NCI-H510A treated with DMSO at 0.1 percent for 48 hours (cell line): ENCODE results near the gene VIT.

Source experiments
- DNase-seq: peaks from one replicate; lab custom pipeline; 2025; lab: John Stamatoyannopoulos, UW

Gene VIT

GRCh38 chr2:36711741-36712314, 15.3 kb downstream of the VIT start:
- no peak for DNase-seq

- no peak for DNase-seq
Measured at GRCh38 chr2:36713310-36713709, 16.8 kb downstream of the VIT start.

- DNase-seq = no peak
Measured at GRCh38 chr2:36716111-36716510, 19.6 kb downstream of the VIT start.

GRCh38 chr2:36717603-36718266, 21.2 kb downstream of the VIT start:
- no peak for DNase-seq

GRCh38 chr2:36727550-36727949, 31.0 kb downstream of the VIT start:
- no peak for DNase-seq

- no peak for DNase-seq
Measured at GRCh38 chr2:36729067-36729466, 32.6 kb downstream of the VIT start.

GRCh38 chr2:36731941-36732672, 35.6 kb downstream of the VIT start:
- DNase-seq = no peak

GRCh38 chr2:36732673-36733036, 36.1 kb downstream of the VIT start:
- no peak for DNase-seq

- no peak for DNase-seq
Measured at GRCh38 chr2:36733215-36733614, 36.7 kb downstream of the VIT start.

GRCh38 chr2:36734304-36734703, 37.8 kb downstream of the VIT start:
- no peak for DNase-seq

GRCh38 chr2:36737131-36737750, 40.7 kb downstream of the VIT start:
- no peak for DNase-seq

- DNase-seq = no peak
Measured at GRCh38 chr2:36740061-36740460, 43.6 kb downstream of the VIT start.

GRCh38 chr2:36741188-36741837, 44.8 kb downstream of the VIT start:
- no peak for DNase-seq

- no peak for DNase-seq
Measured at GRCh38 chr2:36743954-36744353, 47.4 kb downstream of the VIT start.

GRCh38 chr2:36748166-36748565, 51.7 kb downstream of the VIT start:
- DNase-seq = no peak

GRCh38 chr2:36750101-36750500, 53.6 kb downstream of the VIT start:
- no peak for DNase-seq

- no peak for DNase-seq
Measured at GRCh38 chr2:36753706-36754221, 57.3 kb downstream of the VIT start.

- DNase-seq = no peak
Measured at GRCh38 chr2:36754578-36754977, 58.1 kb downstream of the VIT start.

GRCh38 chr2:36756438-36756837, 59.9 kb downstream of the VIT start:
- no peak for DNase-seq

- no peak for DNase-seq
Measured at GRCh38 chr2:36762764-36763490, 66.4 kb downstream of the VIT start.

- no peak for DNase-seq
Measured at GRCh38 chr2:36769106-36769505, 72.6 kb downstream of the VIT start.
